IMR-90 (cell line): ENCODE results near the gene SLC6A7. TPM values are rescaled to one million over a fixed set of nuclear protein-coding genes. Genes with fewer than 3 reads are reported as not detected.

Source experiments
- ATAC-seq: fragments of 200-7000 bp; cut with Tn5 transposase; 2 replicates; pipeline ENCODE4 v1.9.1; 2020; ENCODE audit warnings: low read depth, mild to moderate bottlenecking, moderate library complexity
- BruUV-seq: library from RNA; stranded (reverse); fragments of 400-500 nt; replicated peaks from 2 replicates; lab custom pipeline; 2021; lab: Mats Ljungman, UMichigan
- CTCF ChIA-PET: fragments of 300-600 bp; formaldehyde crosslinking; extraction: SDS; loops from one replicate; lab custom pipeline; 2021; ENCODE audit warnings: antibody characterized with exemption; lab: Yijun Ruan, JAX
- POLR2A ChIA-PET: fragments of 300-600 bp; sonication (Branson Sonifier 250); formaldehyde crosslinking; loops from one replicate; lab custom pipeline; 2022; ENCODE audit warnings: antibody characterized with exemption; ENCODE audit not compliant: unreplicated experiment; lab: Charles Lee
- DNase-seq: peaks from one replicate; pipeline ENCODE4 v3.0.0; 2013
- H2AFZ ChIP-seq: replicated peaks from 2 replicates; pipeline ENCODE3; 2013; ENCODE audit warnings: low read length, mild to moderate bottlenecking; ENCODE audit not compliant: poor library complexity
- H2AK5ac ChIP-seq: 2 replicates; pipeline ENCODE4 v1.6.1; 2013; ENCODE audit warnings: low read depth, low read length, inconsistent platforms
- H2AK9ac ChIP-seq: replicated peaks from 2 replicates; pipeline ENCODE3; 2013; ENCODE audit warnings: mild to moderate bottlenecking, low read depth, low read length, moderate library complexity; ENCODE audit not compliant: poor library complexity
- H2BK120ac ChIP-seq: 2 replicates; pipeline ENCODE4 v1.6.1; 2013; ENCODE audit warnings: low read depth, low read length, inconsistent platforms
- H2BK15ac ChIP-seq: 3 replicates; pipeline ENCODE4 v1.6.1; 2013; ENCODE audit warnings: low read depth, low read length, inconsistent platforms
- H2BK20ac ChIP-seq: 2 replicates; pipeline ENCODE4 v1.6.1; 2013; ENCODE audit warnings: low read depth, mild to moderate bottlenecking, inconsistent platforms, low read length, moderate library complexity
- H2BK5ac ChIP-seq: 2 replicates; pipeline ENCODE4 v1.6.1; 2013; ENCODE audit warnings: mild to moderate bottlenecking, low read depth, low read length, inconsistent platforms; ENCODE audit not compliant: poor library complexity, severe bottlenecking
- H3K14ac ChIP-seq: replicated peaks from 2 replicates; pipeline ENCODE4 v1.6.1; 2013; ENCODE audit warnings: low read depth, low read length, inconsistent platforms
- H3K18ac ChIP-seq: 2 replicates; pipeline ENCODE4 v1.6.1; 2013; ENCODE audit warnings: low read depth, low read length, control low read depth
- H3K23ac ChIP-seq: 2 replicates; pipeline ENCODE4 v1.6.1; 2013; ENCODE audit warnings: low read depth, low read length, inconsistent platforms
- H3K27ac ChIP-seq: 2 replicates; pipeline ENCODE4 v1.5.1; 2013; ENCODE audit warnings: mild to moderate bottlenecking, control low read depth, low read length; ENCODE audit not compliant: insufficient read depth
- H3K27me3 ChIP-seq: 2 replicates; pipeline ENCODE4 v1.6.1; 2013; ENCODE audit warnings: low read length; ENCODE audit not compliant: control insufficient read depth, insufficient read depth
- H3K36me3 ChIP-seq: 2 replicates; pipeline ENCODE4 v1.6.1; 2013; ENCODE audit warnings: low read length, mixed read lengths; ENCODE audit not compliant: control insufficient read depth, insufficient read depth
- H3K4ac ChIP-seq: 2 replicates; pipeline ENCODE4 v1.6.1; 2013; ENCODE audit warnings: low read depth, low read length, inconsistent platforms
- H3K4me1 ChIP-seq: 2 replicates; pipeline ENCODE4 v1.6.1; 2013; ENCODE audit warnings: low read length, mixed read lengths; ENCODE audit not compliant: control insufficient read depth, insufficient read depth
- H3K4me2 ChIP-seq: 2 replicates; pipeline ENCODE4 v1.6.1; 2013; ENCODE audit warnings: low read depth, mild to moderate bottlenecking, control low read depth, low read length, moderate library complexity
- H3K4me3 ChIP-seq: 2 replicates; pipeline ENCODE4 v1.5.1; 2013; ENCODE audit warnings: low read depth, mild to moderate bottlenecking, control low read depth, low read length, moderate library complexity; ENCODE audit not compliant: insufficient read depth
- H3K56ac ChIP-seq: 2 replicates; pipeline ENCODE4 v1.6.1; 2013; ENCODE audit warnings: low read length, inconsistent platforms; ENCODE audit not compliant: insufficient read depth; ENCODE audit errors: extremely low read depth
- H3K79me1 ChIP-seq, 2 experiments: 2 replicates each; pipeline ENCODE4 v1.6.1; 2013; ENCODE audit warnings: low read length in 2 of 2, inconsistent platforms in 1 of 2, low read depth in 1 of 2
- H3K9ac ChIP-seq: 2 replicates; pipeline ENCODE4 v1.6.1; 2013; ENCODE audit warnings: low read depth, low read length, control low read depth
- H3K9me1 ChIP-seq: 2 replicates; pipeline ENCODE4 v1.6.1; 2013; ENCODE audit warnings: low read length, inconsistent platforms; ENCODE audit not compliant: insufficient read depth
- H3K9me3 ChIP-seq: 2 replicates; pipeline ENCODE4 v1.6.1; 2013; ENCODE audit warnings: low read length; ENCODE audit not compliant: control insufficient read depth, insufficient read depth
- H4K20me1 ChIP-seq: 2 replicates; pipeline ENCODE4 v1.6.1; 2013; ENCODE audit warnings: low read length, inconsistent platforms; ENCODE audit not compliant: insufficient read depth
- H4K5ac ChIP-seq: 2 replicates; pipeline ENCODE4 v1.6.1; 2013; ENCODE audit warnings: mild to moderate bottlenecking, low read depth, low read length, control low read depth
- H4K8ac ChIP-seq, 2 experiments: 2 replicates each; pipeline ENCODE4 v1.6.1; 2013; ENCODE audit warnings: low read depth in 2 of 2, low read length in 2 of 2, control low read depth in 1 of 2, inconsistent platforms in 1 of 2
- H4K91ac ChIP-seq: 2 replicates; pipeline ENCODE4 v1.6.1; 2013; ENCODE audit warnings: low read depth, low read length, inconsistent platforms; ENCODE audit not compliant: insufficient read depth
- BHLHE40 ChIP-seq: fragments of 150-350 bp; IDR thresholded peaks from 2 replicates; pipeline ENCODE4 v1.6.1; 2016; ENCODE audit warnings: mild to moderate bottlenecking, low read depth, low read length
- CEBPB ChIP-seq: IDR thresholded peaks from 2 replicates; pipeline ENCODE4 v1.6.1; 2012; ENCODE audit warnings: low read depth, low read length, improper control_type of control experiment
- FOS ChIP-seq: fragments of 150-350 bp; IDR thresholded peaks from 2 replicates; pipeline ENCODE4 v1.6.1; 2016; ENCODE audit warnings: low read depth, low read length
- MAFK ChIP-seq: IDR thresholded peaks from 2 replicates; pipeline ENCODE4 v1.6.1; 2012; ENCODE audit warnings: low read depth, low read length, improper control_type of control experiment
- MAZ ChIP-seq: IDR thresholded peaks from 2 replicates; pipeline ENCODE4 v1.6.1; 2012; ENCODE audit warnings: low read depth, mild to moderate bottlenecking, low read length, improper control_type of control experiment, moderate library complexity, borderline replicate concordance
- MXI1 ChIP-seq: IDR thresholded peaks from 2 replicates; pipeline ENCODE4 v1.6.1; 2012; ENCODE audit warnings: low read depth, mild to moderate bottlenecking, low read length, moderate library complexity, borderline replicate concordance
- NFE2L2 ChIP-seq: fragments of 150-350 bp; IDR thresholded peaks from 2 replicates; pipeline ENCODE4 v1.6.1; 2016; ENCODE audit warnings: low read depth, mild to moderate bottlenecking, low read length
- POLR2A ChIP-seq: IDR thresholded peaks from 2 replicates; pipeline ENCODE4 v1.6.1; 2012; ENCODE audit warnings: mild to moderate bottlenecking, low read depth, low read length
- RAD21 ChIP-seq: IDR thresholded peaks from 2 replicates; pipeline ENCODE4 v1.6.1; 2012; ENCODE audit warnings: low read length, improper control_type of control experiment
- RCOR1 ChIP-seq: IDR thresholded peaks from 2 replicates; pipeline ENCODE4 v1.6.1; 2012; ENCODE audit warnings: mild to moderate bottlenecking, low read length, improper control_type of control experiment; ENCODE audit not compliant: insufficient replicate concordance
- RFX5 ChIP-seq: IDR thresholded peaks from 2 replicates; pipeline ENCODE4 v1.8.0; 2012; ENCODE audit warnings: low read depth, mild to moderate bottlenecking, low read length, moderate library complexity
- SMC3 ChIP-seq: fragments of 150-350 bp; IDR thresholded peaks from 2 replicates; pipeline ENCODE4 v1.6.1; 2016; ENCODE audit warnings: low read depth, mild to moderate bottlenecking, antibody characterized with exemption, low read length, moderate library complexity
- WGBS, 2 experiments: methylation state at CpG; one replicate each; pipeline versions ENCODE4 v1.1.5 to v1.1.7; 2013; ENCODE audit warnings: missing lambda C conversion rate in 2 of 2; ENCODE audit not compliant: insufficient read length in 1 of 2; ENCODE audit errors: extremely low coverage in 2 of 2; 5-methylcytosine and 5-hydroxymethylcytosine counted together
- dilution Hi-C: fragments of 300-500 bp; cut with HindIII; formaldehyde crosslinking; loops from one replicate; pipeline ENCODE4 v1.14.3; 2018; ENCODE audit warnings: low sequenced_read_pairs; ENCODE audit not compliant: unreplicated experiment
- in situ Hi-C: fragments of 300-500 bp; cut with MboI; formaldehyde crosslinking; loops from 3 replicates; pipeline ENCODE4 v1.14.3; 2019; ENCODE audit warnings: low sequenced_read_pairs, inconsistent platforms, mixed read lengths
- intact Hi-C: fragments of 100-400 bp; cut with micrococcal nuclease; formaldehyde crosslinking; loops from 2 replicates; pipeline ENCODE4 v1.10.0; 2022
- polyA plus RNA-seq, 3 experiments: library from polyadenylated mRNA; depleted of rRNA; stranded (reverse); fragments of >200 nt; gene quantifications; 2 replicates each; pipeline ENCODE4 v1.2.3, GENCODE V29; 2012; ENCODE audit warnings: low replicate concordance in 1 of 3
- total RNA-seq: library from RNA; depleted of rRNA; stranded (reverse); fragments of >200 nt; gene quantifications from 2 replicates; pipeline ENCODE4 v1.2.3, GENCODE V29; 2012
- TF ChIP-seq, protein P1 (sequence below): fragments of 150-350 bp; IDR thresholded peaks from 2 replicates; pipeline ENCODE4 v1.6.1; 2016; ENCODE audit warnings: low read depth, mild to moderate bottlenecking, low read length, moderate library complexity, borderline replicate concordance
- TF ChIP-seq, protein P2 (sequence below): fragments of 150-350 bp; IDR thresholded peaks from 2 replicates; pipeline ENCODE4 v1.6.1; 2017; ENCODE audit warnings: mild to moderate bottlenecking, antibody characterized with exemption, low read length, low read depth
- TF ChIP-seq, protein P3 (sequence below): conservative IDR thresholded peaks from 2 replicates; pipeline ENCODE4 v1.5.1; 2012; ENCODE audit warnings: mild to moderate bottlenecking, low read depth, low read length, improper control_type of control experiment

SLC6A7 gene
- total and polyA plus RNA-seq, 2 of the 4 experiments (the other 2 are of a cell fraction), result under 0.01 TPM; not detected in 1

DNA sequence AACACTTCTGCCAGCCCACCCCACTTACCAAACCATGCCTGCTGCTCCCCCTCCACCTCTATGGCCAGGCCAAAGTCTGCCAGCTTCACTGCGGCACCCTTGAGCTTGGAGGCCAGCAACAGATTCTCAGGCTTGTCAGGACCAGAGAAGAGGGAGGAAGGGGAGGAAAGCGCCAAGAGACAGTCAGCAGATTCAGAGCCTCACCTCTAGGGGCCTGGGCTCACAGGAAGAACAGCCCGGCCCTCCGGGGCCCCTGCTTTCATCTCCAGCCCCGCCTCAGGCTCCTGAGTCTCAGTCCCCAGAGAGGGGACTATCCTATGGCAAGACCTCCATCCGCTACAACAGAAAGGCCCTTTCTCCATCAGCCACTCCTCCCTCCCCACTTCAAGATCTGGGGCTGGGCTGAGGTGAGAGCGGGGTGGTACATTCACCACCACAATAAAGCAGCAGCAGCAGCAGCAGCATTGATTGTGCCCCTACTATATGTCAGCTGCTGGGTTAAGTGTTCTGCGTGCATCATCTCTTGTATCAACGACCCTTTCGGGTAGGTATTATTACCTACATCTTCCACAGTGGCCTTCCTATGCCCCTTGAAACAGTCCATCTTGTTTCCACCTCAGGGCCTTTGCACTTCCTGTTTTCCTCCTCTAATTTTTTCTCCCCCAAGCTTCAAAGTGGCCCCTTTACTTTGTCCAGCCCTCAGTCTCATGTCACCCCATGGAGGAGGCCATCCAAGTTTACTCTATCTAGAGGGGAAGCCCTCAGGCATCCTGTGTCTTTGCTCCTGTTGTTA, 63.8 kb downstream of the SLC6A7 start:
- H3K4ac ChIP-seq, result no peak overlapping the region
- ChIA-PET POLR2A (no interaction called here), CTCF (no interaction called here)
- H3K9me1 ChIP-seq, result no peaks in the 10 kb centered on the region
- H2AK9ac ChIP-seq, result no peak overlapping the region
- H4K5ac ChIP-seq, result no peak overlapping the region
- no peak overlapping the region for H2BK15ac ChIP-seq
- H3K79me1 ChIP-seq, result no peaks in the 10 kb centered on the region
- H3K9me3 ChIP-seq, result no peaks in the 10 kb centered on the region
- H4K91ac ChIP-seq, result no peak overlapping the region
- peaks cover 2% of the 10 kb centered on the region; the same call in 1 of the 2 replicates for H3K4me1 ChIP-seq
- H4K20me1 ChIP-seq, result no peaks in the 10 kb centered on the region
- no peak overlapping the region for H3K18ac ChIP-seq
- no peak overlapping the region for H3K14ac ChIP-seq
- H3K23ac ChIP-seq, result no peak overlapping the region
- H3K4me3 ChIP-seq, result no peak overlapping the region
- H2BK5ac ChIP-seq, result no peak overlapping the region
- 89% methylated on average over 5 of the region's 10 CpGs; no CpG with 5 or more reads in 1 of the 2 experiments for WGBS, 2 experiments
- H3K4me2 ChIP-seq, result no peak overlapping the region
- no peak overlapping the region for H4K8ac ChIP-seq
- H3K27ac ChIP-seq, result no peak overlapping the region
- intact Hi-C loops, result no loop called here
- H2BK20ac ChIP-seq, result no peak overlapping the region
- H3K36me3 ChIP-seq, result no peaks in the 10 kb centered on the region
- H3K56ac ChIP-seq, result no peak overlapping the region
- DNase-seq (no peak), ATAC-seq (no peak)
- dilution Hi-C loops, result no loop called here
- in situ Hi-C loops, result no loop called here
- BruUV-seq, result no TSS peak
- no peak overlapping the region for H3K9ac ChIP-seq
- H2AFZ ChIP-seq, result no peak overlapping the region
- no peak overlapping the region for H2AK5ac ChIP-seq
- H2BK120ac ChIP-seq, result no peak overlapping the region
- no peaks in the 10 kb centered on the region; the same call in 1 of the 2 replicates for H3K27me3 ChIP-seq
- TF ChIP-seq, protein P1, sequence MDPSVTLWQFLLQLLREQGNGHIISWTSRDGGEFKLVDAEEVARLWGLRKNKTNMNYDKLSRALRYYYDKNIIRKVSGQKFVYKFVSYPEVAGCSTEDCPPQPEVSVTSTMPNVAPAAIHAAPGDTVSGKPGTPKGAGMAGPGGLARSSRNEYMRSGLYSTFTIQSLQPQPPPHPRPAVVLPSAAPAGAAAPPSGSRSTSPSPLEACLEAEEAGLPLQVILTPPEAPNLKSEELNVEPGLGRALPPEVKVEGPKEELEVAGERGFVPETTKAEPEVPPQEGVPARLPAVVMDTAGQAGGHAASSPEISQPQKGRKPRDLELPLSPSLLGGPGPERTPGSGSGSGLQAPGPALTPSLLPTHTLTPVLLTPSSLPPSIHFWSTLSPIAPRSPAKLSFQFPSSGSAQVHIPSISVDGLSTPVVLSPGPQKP, result no peak
- TF ChIP-seq CEBPB (no peak), SMC3 (no peak), BHLHE40 (no peak), FOS (no peak), POLR2A (no peak), RAD21 (no peak), MXI1 (no peak), RCOR1 (no peak), NFE2L2 (no peak), MAFK (no peak), MAZ (no peak), RFX5 (no peak)
- TF ChIP-seq, protein P2, sequence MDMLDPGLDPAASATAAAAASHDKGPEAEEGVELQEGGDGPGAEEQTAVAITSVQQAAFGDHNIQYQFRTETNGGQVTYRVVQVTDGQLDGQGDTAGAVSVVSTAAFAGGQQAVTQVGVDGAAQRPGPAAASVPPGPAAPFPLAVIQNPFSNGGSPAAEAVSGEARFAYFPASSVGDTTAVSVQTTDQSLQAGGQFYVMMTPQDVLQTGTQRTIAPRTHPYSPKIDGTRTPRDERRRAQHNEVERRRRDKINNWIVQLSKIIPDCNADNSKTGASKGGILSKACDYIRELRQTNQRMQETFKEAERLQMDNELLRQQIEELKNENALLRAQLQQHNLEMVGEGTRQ, result no peak
- TF ChIP-seq, protein P3, sequence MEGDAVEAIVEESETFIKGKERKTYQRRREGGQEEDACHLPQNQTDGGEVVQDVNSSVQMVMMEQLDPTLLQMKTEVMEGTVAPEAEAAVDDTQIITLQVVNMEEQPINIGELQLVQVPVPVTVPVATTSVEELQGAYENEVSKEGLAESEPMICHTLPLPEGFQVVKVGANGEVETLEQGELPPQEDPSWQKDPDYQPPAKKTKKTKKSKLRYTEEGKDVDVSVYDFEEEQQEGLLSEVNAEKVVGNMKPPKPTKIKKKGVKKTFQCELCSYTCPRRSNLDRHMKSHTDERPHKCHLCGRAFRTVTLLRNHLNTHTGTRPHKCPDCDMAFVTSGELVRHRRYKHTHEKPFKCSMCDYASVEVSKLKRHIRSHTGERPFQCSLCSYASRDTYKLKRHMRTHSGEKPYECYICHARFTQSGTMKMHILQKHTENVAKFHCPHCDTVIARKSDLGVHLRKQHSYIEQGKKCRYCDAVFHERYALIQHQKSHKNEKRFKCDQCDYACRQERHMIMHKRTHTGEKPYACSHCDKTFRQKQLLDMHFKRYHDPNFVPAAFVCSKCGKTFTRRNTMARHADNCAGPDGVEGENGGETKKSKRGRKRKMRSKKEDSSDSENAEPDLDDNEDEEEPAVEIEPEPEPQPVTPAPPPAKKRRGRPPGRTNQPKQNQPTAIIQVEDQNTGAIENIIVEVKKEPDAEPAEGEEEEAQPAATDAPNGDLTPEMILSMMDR, result no peak
